Muscle of arm (tissue), 12 donors: ENCODE data around the gene DLG5. TPM values are rescaled to one million over a fixed set of nuclear protein-coding genes. Genes with fewer than 3 reads are reported as not detected.

Experiments used
- DNase-seq: peaks from one replicate; pipeline ENCODE4 v3.0.0-alpha.2; 2013
- polyA plus RNA-seq, 12 donors: library from polyadenylated mRNA; unstranded; fragments of 120-200 nt; gene quantifications; one replicate each; pipeline ENCODE4 v1.2.1, GENCODE V29; 2013; ENCODE audit not compliant: insufficient read length in 12 of 12

DLG5 gene
- polyA plus RNA-seq, 12 donors: 17.0 to 37.7 (median 23.5) TPM; not detected in 1

DNA sequence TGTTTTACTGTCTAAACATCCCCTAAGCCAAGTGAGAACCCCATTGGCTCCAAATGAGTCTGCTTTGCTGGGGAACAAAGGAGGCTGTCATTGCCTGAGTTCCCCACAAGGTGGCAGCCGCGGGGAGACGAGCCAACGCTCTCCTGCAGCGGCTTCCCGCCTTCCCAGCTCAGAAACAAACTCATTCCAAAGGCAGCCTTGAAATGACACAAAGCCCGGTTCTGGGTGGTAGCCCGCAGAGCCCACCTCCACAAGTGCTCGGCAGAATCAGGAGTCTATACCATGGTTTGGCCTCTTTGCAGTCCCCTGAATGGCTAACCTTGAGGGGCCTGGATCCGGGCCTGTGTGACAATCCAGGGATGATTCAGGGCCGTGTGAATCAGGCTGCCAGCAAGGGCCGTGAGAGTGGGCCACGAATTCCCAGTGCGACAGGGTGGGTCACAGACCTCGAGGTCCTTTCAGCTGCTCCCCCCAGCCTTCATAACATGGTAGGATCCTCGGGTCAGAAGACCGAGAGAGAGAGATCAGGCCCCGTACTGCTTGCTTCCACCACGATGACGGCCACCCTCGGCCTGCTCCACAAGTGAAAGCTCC is 79.7 kb downstream of the DLG5 start:
- peak; percentile 85 for DNase-seq

DNA sequence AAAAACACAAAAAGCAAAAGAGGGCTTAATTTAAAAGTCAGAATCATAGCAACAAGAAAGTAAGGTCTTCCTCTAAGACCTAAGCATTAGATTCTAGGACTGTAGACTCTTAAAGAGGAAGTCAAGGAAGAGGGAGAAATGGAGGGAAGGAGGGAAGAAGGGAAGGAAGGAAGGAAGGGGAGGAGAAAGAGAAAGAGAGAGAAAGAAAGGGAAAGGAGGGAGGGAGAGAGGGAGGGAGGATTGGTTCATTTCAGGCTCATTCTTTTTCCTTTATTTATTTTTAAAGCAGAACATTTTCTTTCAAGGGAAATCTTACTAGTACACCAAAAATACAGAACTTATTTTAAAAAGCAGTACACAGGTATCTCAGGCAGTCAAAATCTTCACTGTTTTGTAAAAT is 81.1 kb downstream of the DLG5 start:
- no peak for DNase-seq

DNA sequence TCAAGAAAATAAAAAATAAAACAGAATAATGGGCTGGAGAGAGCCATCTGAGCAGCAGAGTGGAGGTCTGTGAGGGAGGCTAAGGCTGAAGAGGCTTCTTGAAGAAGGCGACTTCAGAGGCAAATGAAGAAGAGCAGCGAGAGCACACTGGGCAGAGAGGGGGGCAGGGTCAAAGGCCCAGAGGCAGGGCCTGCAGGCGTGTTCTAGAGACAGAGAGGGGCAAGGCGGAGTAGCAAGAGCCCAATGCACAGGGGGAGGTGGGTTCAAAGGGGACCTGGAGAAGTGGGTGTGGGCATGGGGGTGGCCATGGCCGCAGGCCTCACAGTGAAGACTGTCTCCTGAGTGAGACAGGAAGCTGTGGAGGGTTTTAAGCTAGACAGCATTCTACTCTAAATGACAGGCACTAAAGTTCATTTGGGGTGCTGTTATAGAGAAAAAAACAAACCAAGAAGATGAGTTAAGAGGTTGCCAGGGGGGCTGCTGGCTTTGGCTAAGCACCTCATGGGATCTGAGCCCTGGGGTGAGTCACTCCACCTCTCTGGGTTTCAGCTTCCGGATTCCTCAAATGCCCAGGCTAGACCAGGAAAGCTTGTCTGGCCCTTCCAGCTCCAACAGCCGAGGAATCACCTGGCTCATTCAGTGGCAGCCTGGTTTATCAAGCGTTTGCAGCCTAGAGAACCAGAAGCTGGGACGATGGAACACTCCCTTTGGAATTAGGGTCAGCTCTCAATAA is 81.7 kb downstream of the DLG5 start:
- no peak for DNase-seq

GRCh38 chr10:77844177-77844576 is 82.4 kb downstream of the DLG5 start:
- no peak for DNase-seq

DNA sequence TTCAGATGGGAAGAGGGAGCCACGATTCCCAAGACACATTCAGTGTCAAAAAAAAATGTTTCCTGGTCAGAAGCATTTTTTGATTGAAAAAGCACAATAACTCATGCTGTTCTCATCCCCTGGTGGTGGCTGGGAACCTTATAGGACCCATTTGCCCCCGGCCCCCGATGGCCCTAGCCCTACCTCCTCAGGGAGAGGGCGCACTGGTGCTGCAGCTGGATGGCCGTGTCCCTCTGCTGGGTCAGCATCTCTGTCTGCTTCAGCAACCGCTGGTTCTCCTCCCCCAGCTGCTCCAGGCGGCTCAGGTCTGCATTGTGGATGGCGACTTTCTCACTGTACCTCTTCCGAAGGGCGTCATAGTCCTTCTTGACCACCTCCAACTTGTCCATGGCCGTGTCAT is 83.3 kb downstream of the DLG5 start:
- no peak for DNase-seq

GRCh38 chr10:77842652-77843212 is 83.8 kb downstream of the DLG5 start:
- DNase-seq: no peak

- no peak for DNase-seq
Observed at GRCh38 chr10:77841711-77842375, 84.7 kb downstream of the DLG5 start.

- no peak for DNase-seq
Observed at GRCh38 chr10:77840636-77841035, 85.9 kb downstream of the DLG5 start.

GRCh38 chr10:77837925-77838595 is 88.5 kb downstream of the DLG5 start:
- no peak for DNase-seq

DNA sequence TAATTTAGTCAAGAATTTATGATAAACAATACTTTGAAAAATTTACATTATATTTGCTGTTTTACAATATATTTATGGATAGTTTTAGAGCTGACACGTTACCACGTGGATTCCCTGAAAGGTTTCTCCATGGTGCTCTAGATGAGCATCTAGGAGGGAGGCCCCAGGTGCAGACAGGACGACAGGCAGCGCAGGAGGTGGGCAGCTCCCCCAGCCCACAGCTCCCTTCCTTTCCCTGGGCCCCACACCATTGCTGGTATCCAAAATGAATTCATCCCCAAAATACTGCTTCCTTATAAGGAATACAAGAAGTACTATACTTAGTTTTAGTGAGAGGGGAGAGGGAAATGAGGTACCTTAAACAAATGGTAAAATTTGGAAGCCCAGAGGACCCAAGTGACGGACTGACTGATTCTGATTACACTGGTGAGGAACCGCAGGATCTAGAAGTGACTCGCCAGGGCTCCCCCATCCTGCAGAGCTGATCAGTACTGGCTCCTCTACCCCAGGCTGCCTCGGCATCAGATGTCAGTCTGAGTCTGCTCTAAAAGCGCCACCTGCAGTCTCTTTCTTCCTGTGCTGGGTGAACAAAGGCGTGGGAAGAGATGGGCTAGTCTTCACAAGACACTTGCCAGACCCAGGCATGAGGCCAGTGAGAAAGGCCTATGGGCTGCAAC is 89.2 kb downstream of the DLG5 start:
- no peak for DNase-seq

GRCh38 chr10:77836299-77836820 is 90.2 kb downstream of the DLG5 start:
- DNase-seq: peak; percentile 49

DNA sequence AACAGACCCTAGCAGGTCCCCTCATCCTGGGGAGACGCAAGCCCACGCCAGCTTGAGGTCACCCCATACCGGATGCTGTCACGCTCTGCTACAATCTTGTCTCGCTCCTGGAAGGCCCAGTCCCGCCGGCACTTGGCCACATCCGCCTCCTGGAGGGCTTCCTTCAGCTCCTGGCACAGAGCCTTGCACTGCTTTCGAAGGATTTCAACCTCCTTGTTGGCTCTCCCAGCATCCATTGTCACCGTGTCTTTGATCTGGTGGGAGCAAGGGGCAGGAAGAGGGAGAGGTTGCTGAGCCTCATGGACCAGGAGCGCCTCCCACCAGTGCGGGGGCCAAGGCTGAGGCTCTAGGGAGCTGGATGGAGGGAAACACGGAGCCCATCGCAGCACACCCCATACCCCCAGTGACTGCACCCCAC is 90.9 kb downstream of the DLG5 start:
- DNase-seq: no peak

GRCh38 chr10:77834943-77835668 is 91.4 kb downstream of the DLG5 start:
- DNase-seq: no peak

GRCh38 chr10:77834540-77834939 is 92.0 kb downstream of the DLG5 start:
- no peak for DNase-seq

GRCh38 chr10:77833792-77834191 is 92.8 kb downstream of the DLG5 start:
- DNase-seq: no peak

DNA sequence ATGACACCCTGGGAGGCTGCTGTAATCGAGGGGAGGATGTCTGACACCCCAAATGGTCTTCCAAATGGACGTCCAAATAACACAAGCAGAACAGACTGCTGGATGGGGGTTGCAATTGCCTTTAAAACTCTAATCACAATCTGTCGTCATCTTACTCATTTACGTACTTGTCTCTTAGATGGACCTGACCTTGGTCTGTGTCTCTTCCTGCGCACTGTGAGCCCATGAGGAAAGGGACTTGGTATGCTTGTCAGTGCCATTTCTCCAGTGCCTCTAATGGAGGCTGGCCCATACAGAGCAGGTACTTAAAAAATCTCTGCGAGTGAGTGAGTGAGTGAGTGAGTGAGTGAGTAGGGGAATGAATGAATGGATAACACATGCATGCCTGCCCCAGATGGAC is 93.3 kb downstream of the DLG5 start:
- no peak for DNase-seq

GRCh38 chr10:77832238-77832637 is 94.3 kb downstream of the DLG5 start:
- DNase-seq: no peak

DNA sequence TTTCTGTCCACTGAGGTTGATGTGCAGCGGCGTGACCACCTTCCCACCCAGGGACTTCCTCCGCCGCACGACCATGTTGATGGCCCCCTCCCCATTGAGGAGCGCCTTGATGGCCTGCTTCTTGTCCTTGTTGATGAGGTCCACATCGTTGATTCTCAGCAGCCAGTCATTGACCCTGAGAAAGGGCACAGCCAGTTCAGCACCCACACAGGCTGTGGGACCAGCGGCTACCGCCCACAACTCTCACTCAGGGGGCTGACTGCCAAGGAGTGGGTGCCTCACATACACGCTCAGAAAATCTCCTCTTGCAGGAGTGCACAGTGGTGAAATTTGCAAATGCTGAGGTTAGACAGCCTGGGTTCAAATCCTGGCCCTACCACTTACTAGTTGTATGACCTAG is 97.2 kb downstream of the DLG5 start:
- no peak for DNase-seq

GRCh38 chr10:77828377-77828776 is 98.2 kb downstream of the DLG5 start:
- no peak for DNase-seq

- no peak for DNase-seq
Observed at GRCh38 chr10:77827366-77827765, 99.2 kb downstream of the DLG5 start.

DNA sequence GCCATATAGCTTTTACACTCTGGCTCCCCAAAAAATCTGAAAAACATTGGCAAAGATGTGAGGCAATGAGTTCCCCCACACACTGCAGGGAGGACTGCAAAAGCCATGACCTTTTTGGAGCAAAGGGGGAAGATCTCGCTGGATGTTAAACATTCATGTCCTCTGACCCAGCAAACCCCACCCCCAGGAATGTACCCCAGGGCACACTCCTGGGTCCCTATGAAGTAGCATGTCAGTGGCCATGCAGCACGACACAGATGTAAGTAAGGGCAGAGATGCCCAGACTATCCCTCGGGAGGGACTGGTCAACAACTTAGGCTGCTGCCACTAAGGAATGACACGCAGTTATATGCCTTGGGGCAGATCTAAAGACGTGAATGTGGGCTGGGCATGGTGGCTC is 100.6 kb downstream of the DLG5 start:
- DNase-seq: no peak
